Neutrophil (primary cell): ENCODE data around the gene CELF4.

Experiments
- H3K27ac ChIP-seq: fragments of 200-600 bp; sonication (generic); 2 replicates; pipeline ENCODE4 v1.5.1; 2016; ENCODE audit warnings: mild to moderate bottlenecking, moderate library complexity
- H3K27me3 ChIP-seq: fragments of 200-600 bp; sonication (generic); 2 replicates; pipeline ENCODE4 v1.6.0; 2016; ENCODE audit warnings: mild to moderate bottlenecking
- H3K36me3 ChIP-seq: fragments of 200-600 bp; sonication (generic); 2 replicates; pipeline ENCODE4 v1.5.1; 2017
- H3K4me1 ChIP-seq, 2 experiments: fragments of 200-600 bp in 1 of 2; sonication (generic) in 1 of 2; 1 replicate in 1 of 2; 2 replicates in 1 of 2; pipeline versions ENCODE4 v1.5.1 to v1.6.1; 2013 to 2016; ENCODE audit warnings: low read depth in 1 of 2, low read length in 1 of 2, mild to moderate bottlenecking in 1 of 2, moderate library complexity in 1 of 2; ENCODE audit not compliant: control insufficient read depth in 1 of 2, insufficient read depth in 1 of 2
- H3K4me3 ChIP-seq, 2 experiments: fragments of 200-600 bp in 1 of 2; sonication (generic) in 1 of 2; 1 replicate in 1 of 2; 2 replicates in 1 of 2; pipeline ENCODE4 v1.5.1; 2013 to 2016; ENCODE audit warnings: low read depth in 1 of 2, low read length in 1 of 2, mild to moderate bottlenecking in 1 of 2, moderate library complexity in 1 of 2
- H3K9me3 ChIP-seq: fragments of 200-600 bp; sonication (generic); 2 replicates; pipeline ENCODE4 v1.5.1; 2016
- TF ChIP-seq, protein P1 (sequence below): fragments of 200-600 bp; sonication (generic); IDR thresholded peaks from 2 replicates; pipeline ENCODE4 v1.5.1; 2016; ENCODE audit warnings: antibody characterized with exemption

The CELF4 gene

DNA sequence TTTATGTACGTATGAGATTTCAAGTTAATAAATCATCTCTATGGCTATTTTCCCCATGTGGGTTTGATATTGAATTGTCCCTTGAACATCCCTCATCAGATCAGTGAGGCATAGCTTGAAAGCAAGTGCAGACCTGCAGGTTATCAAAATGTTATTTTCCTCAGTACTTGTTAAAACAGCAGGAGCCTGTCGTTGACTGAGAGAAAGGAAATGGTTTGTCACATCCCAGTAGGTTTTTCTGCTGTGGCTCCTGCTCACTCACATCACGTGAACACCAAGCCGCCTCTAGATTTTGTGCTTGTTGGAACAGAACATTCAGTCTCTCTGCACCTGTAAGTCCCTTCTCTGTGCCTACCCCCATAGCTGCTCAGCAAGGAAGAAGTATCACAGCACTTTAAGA is 340.3 kb downstream of the CELF4 start:
- TF ChIP-seq, protein P1, sequence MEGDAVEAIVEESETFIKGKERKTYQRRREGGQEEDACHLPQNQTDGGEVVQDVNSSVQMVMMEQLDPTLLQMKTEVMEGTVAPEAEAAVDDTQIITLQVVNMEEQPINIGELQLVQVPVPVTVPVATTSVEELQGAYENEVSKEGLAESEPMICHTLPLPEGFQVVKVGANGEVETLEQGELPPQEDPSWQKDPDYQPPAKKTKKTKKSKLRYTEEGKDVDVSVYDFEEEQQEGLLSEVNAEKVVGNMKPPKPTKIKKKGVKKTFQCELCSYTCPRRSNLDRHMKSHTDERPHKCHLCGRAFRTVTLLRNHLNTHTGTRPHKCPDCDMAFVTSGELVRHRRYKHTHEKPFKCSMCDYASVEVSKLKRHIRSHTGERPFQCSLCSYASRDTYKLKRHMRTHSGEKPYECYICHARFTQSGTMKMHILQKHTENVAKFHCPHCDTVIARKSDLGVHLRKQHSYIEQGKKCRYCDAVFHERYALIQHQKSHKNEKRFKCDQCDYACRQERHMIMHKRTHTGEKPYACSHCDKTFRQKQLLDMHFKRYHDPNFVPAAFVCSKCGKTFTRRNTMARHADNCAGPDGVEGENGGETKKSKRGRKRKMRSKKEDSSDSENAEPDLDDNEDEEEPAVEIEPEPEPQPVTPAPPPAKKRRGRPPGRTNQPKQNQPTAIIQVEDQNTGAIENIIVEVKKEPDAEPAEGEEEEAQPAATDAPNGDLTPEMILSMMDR = no peak
- Histone ChIP-seq H3K36me3 (no peaks in the 10 kb centered on the region), H3K4me3 (no peak overlapping the region), H3K9me3 (no peaks in the 10 kb centered on the region), H3K4me1 (no peaks in the 10 kb centered on the region), H3K27me3 (no peaks in the 10 kb centered on the region), H3K27ac (no peak overlapping the region)

DNA sequence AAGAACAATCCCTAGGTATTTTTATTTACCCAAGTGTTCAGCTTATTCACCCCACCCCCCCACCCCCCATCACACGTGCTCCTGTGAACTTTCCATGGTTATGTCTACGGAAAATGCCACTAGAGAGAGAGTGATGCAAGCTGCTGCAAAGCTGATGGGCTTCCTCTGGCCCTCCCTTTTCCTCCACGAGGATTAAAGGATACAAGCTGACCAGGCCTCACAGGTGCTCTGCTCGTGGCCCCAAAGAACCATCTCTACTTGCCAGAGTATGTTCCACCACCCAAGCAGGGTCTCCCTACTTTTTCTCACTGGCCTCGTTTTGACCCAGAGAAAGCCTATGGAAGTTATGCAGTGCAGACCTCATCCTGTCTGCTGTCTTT is 342.6 kb downstream of the CELF4 start:
- no peak overlapping the region for H3K4me3 ChIP-seq
- TF ChIP-seq, protein P1 = no peak
- H3K36me3 ChIP-seq = no peaks in the 10 kb centered on the region
- H3K27ac ChIP-seq = no peak overlapping the region
- no peaks in the 10 kb centered on the region for H3K4me1 ChIP-seq
- no peaks in the 10 kb centered on the region for H3K9me3 ChIP-seq
- no peaks in the 10 kb centered on the region for H3K27me3 ChIP-seq

DNA sequence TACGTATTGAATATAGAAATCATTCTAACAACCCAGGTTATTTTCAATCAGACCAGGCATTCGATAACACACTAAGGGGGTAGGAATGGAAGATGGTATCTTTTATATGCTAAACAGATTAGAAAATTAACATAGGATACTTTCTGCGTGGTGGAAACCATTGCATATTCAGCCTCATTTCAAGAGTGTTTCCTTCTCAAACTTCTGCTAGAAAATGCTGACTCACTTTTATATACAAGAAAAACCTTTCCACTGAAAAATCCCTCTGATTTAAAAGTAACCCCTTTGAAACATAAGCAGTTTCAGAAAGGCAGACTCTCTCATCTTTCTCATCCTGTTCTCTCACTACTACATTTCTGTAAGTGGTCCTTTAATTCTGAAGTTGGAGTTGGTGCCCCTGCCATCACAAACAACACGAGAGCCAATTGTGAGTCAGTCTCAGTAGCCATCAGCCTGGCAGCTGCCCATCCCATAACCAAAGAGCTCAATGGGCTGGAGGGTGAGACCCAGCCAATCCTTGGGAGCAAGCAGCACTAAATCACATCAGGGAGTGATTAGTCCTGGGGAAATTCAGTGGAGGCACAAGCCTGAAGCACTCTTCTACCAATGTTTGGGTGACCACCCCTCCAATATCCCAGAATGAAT is 343.1 kb downstream of the CELF4 start:
- H3K4me1 ChIP-seq = no peaks in the 10 kb centered on the region
- TF ChIP-seq, protein P1 = no peak
- H3K27ac ChIP-seq = no peak overlapping the region
- H3K9me3 ChIP-seq = no peaks in the 10 kb centered on the region
- H3K27me3 ChIP-seq = no peaks in the 10 kb centered on the region
- H3K36me3 ChIP-seq = no peaks in the 10 kb centered on the region
- no peak overlapping the region for H3K4me3 ChIP-seq

DNA sequence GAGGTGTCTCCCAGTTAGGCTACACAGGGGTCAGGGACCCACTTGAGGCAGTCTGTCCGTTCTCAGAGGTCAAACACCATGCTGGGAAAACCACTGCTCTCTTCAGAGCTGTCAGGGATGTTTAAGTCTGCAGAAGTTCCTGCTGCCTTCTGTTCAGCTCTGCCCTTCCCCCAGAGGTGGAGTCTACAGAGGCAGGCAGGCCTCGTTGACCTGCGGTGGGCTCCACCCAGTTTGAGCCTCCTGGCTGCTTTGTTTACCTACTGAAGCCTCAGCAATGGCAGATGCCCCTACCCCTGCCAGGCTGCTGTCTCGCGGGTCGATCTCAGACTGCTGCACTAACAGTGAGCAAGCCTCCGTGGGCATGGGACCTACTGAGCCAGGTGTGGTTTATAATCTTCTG is 346.3 kb downstream of the CELF4 start:
- Histone ChIP-seq H3K4me1 (no peaks in the 10 kb centered on the region), H3K27ac (no peak overlapping the region), H3K27me3 (no peaks in the 10 kb centered on the region), H3K4me3 (no peak overlapping the region), H3K36me3 (no peaks in the 10 kb centered on the region), H3K9me3 (no peaks in the 10 kb centered on the region)
- TF ChIP-seq, protein P1 = no peak

DNA sequence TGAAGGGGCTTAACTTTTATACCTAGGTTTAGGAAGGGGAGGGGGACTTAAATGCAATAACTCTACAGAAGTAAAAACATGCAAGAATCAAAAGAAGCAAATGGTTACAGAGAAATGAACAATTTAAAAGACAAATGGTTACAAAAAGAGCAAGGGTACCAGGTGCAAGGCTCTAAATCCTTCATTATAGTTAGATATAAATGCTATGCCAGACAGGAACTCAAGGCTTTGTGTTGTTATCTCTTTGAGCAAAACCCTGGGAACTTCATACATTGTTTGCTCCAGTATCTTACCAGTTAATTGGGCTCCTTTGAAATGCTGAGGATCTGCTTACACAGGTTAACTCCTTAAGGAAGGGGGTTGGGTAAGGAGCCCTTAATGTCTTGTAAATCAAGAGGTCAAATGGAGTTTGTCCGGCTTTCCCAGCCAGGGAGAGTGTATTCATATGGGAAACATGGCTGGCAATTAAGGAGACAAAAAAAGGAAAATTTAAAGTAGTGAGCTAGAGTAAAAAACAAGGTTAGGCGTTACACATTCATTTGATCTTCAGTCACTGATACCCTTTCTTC is 347.5 kb downstream of the CELF4 start:
- no peaks in the 10 kb centered on the region for H3K27me3 ChIP-seq
- TF ChIP-seq, protein P1 = no peak
- no peaks in the 10 kb centered on the region for H3K9me3 ChIP-seq
- H3K4me3 ChIP-seq = no peak overlapping the region
- no peak overlapping the region for H3K27ac ChIP-seq
- no peaks in the 10 kb centered on the region for H3K4me1 ChIP-seq
- no peaks in the 10 kb centered on the region for H3K36me3 ChIP-seq
